Occipital lobe (tissue), 2 donors: Measurements from ENCODE around the gene DES. TPM values are rescaled to one million over a fixed set of nuclear protein-coding genes. Genes with fewer than 3 reads are reported as not detected.

Source experiments
- DNase-seq: peaks from one replicate; lab custom pipeline; 2025; lab: John Stamatoyannopoulos, UW
- total RNA-seq: library from RNA; depleted of rRNA; stranded (reverse); fragments of >200 nt; gene quantifications from one replicate; pipeline ENCODE4 v1.2.3, GENCODE V29; 2014

The DES gene
- total RNA-seq, 1 donor from 2014 or later = 2.3 TPM

DNA sequence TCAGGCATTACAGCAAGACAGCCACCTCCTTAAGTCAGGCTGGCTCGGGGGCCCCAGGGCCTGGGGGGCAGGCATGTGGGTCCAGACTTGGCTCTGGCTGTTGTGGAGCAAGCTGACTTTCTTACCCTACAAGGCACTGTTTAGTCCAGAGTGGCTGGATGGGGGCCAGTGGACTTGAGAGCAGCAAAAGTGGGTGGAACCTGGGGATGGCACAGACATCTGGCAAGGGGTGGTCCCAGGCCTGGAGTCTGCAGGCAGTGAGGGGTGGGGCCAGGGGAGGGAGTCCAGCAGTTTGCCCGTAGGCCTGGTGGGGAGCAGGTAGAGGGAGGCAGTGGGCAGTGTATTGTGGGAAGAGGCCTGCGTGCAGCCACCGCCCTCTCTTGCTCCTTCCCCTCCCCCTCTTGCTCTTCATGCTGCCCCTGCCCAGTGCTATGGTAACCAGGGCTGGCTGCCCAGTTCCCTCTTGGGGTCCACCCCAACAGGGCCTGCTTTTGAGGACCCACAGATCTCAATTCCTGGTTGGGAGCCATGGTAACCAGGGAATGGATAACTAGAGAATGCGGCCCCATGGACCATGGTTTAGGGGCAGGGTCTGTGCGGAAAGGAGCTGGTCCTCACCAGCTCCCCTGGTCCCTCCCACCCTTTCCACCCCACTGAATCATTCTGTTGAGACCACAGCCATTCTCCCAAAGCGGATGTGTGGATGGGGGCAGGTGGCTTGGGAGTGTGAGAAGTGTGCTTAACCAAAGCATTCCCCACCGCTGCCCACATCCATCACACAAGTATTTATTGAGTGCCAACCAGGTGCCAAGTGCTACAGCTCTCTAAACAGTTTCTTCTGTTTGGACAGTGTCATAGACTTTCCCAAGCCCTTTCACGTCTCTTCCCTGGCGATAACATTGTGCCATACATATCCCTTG lies 35.8 kb downstream of the DES start:
- no peak for DNase-seq

- no peak for DNase-seq
Measured at GRCh38 chr2:219455581-219455980, 37.4 kb downstream of the DES start.

DNA sequence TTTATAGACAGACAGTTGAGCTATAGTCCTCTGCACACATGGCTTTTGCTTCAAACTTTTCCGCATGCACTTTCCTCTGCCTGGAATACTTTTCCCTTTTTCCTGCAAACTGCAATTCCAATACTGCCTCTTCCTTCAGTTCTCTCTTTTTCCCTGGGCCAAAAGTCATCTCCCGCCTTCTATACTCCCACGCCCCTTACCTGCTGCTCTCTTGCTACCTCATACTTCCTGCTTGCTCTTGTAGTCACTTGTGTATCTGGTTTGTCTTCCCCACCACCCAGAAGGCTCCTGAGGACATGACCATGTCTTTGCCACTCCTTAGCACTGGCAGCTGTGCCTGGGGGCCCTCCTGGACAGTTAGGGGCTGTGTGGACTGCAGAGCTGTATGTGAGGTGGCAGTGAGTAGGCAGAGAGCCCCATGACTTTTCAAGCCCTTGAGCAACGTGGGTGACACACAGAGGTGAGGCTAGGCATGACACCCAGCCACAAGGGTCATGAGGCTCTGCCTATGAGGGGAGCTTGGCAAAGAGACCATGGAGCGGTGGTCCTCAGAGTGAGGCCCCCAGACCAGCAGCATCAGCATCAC lies 39.7 kb downstream of the DES start:
- no peak for DNase-seq

GRCh38 chr2:219458996-219459395 lies 40.8 kb downstream of the DES start:
- no peak for DNase-seq

- DNase-seq = no peak
Measured at GRCh38 chr2:219459460-219460311, 41.5 kb downstream of the DES start.

GRCh38 chr2:219460424-219460926 lies 42.3 kb downstream of the DES start:
- peak; percentile 18 for DNase-seq

- no peak for DNase-seq
Measured at GRCh38 chr2:219461047-219461514, 42.9 kb downstream of the DES start.

DNA sequence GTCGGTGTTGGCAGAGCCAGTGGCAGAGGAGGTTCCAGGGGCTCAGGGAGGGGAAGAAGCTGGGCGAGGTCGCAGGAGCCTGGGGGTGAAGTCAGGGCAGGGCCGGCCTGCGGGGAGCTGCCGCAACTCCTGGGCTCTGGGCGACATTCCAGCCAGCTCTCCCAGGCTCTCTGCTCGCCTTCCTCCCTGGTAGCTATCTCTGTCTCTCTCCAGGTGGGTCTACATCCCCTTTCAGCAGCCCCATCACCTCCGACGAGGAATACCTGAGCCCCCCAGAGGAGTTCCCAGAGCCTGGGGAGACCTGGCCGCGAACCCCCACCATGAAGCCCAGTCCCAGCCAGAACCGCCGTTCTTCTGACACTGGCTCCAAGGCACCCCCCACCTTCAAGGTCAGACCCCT lies 43.5 kb downstream of the DES start:
- DNase-seq = no peak

DNA sequence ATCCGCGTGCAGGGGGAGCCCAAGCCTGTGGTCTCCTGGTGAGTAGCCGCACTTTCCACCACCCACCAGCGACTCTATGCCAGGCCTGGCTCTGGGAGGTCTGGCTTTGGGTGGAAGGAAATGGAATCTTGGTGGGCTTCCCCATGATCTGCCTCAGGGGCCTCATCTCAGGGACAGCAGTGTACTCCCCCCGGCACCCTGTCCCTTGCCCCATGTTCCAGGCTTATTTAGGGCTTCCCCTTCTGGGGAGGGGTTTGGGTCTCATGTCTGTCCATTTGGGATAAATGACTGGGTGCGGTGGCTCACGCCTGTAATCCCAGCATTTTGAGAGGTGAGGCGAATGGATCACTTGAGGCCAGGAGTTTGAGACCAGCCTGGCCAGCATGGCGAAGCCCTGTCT lies 44.2 kb downstream of the DES start:
- no peak for DNase-seq

DNA sequence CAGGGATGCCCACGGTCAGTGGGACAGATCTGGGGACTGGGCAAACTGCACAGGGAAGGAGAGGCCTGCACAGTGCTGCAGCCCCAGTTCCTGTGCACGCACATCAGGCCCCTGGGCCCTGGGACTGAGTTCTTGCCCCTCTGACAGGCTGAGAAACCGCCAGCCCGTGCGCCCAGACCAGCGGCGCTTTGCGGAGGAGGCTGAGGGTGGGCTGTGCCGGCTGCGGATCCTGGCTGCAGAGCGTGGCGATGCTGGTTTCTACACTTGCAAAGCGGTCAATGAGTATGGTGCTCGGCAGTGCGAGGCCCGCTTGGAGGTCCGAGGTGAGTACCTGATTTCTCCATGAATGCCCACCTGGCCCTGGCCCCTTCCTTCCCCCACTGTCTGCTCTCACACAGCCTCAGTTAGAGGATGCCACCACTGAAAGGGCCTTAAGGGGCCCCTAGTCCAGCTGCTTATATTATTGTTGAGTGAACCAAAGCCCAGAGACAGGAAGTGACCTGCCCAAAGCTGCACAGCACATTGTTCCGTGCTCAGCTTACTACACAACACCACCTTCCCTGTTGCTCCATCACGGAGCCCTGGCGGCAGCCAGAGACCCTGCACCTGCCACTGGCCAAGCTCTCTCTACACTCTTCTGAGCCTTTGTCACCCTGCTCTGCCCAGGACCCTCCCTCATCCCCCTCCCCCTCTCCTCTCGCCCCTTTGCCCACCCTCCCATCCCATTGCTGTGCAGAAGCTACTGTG lies 46.3 kb downstream of the DES start:
- no peak for DNase-seq

DNA sequence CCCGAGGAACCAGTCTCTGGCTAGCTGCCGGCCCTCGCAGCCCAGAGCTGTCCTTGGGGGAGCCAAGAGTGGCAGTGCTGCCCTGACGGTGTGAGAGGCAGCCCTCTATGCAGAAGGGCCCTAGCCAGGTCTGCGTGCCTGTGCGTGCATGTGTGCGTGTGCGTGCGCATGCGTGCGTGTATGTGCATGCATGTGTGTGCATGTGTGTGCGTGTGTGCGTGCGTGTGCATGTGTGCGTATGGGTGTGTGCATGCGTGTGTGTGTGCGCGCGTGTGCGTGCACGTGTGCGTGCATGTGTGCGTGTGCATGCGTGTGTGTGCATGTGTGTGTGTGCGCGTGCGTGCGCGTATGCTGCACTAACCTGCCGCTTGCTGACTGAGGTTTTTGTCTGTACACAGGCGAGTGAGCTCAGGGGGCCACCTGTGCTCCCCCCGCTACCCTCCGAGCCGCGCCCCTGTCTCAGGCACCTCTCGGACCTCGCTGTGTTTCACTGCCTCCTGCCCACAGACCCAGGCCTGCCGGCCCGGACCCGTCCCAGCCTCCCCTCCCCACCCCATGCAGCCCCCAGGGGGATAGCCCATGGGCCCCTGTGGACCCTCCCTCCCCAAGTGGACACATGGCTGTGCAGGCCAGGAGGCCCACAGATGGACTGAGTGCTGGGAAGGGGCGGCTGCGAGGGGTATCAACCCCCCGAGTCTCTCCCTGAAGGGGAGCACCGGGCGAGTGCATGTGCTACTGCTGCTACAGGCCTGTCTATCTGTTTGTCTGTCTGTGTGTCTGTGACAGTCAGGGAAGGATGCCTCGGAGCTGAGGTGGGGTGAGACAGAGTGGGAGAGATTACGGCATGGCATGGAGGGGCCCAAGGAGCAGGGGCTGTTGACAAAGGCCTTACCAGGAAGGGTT lies 47.7 kb downstream of the DES start:
- DNase-seq = no peak

GRCh38 chr2:219466816-219467735 lies 48.9 kb downstream of the DES start:
- no peak for DNase-seq

DNA sequence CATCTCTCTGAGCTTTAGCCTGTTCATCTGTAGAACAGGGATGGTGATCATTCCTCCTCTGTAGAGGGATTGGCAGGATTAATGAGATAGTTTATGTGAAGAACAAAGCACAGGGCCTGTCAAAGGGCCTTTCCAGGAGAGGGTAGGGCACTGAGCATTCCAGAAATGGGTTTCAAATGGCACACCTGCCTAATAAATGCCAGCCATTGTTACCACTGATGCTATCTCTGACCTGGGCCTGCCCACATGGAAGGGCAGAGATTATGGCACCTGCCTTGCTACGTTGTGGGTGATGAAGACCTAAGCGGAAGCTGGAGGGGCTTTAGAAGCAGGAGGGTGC lies 49.5 kb downstream of the DES start:
- no peak for DNase-seq

DNA sequence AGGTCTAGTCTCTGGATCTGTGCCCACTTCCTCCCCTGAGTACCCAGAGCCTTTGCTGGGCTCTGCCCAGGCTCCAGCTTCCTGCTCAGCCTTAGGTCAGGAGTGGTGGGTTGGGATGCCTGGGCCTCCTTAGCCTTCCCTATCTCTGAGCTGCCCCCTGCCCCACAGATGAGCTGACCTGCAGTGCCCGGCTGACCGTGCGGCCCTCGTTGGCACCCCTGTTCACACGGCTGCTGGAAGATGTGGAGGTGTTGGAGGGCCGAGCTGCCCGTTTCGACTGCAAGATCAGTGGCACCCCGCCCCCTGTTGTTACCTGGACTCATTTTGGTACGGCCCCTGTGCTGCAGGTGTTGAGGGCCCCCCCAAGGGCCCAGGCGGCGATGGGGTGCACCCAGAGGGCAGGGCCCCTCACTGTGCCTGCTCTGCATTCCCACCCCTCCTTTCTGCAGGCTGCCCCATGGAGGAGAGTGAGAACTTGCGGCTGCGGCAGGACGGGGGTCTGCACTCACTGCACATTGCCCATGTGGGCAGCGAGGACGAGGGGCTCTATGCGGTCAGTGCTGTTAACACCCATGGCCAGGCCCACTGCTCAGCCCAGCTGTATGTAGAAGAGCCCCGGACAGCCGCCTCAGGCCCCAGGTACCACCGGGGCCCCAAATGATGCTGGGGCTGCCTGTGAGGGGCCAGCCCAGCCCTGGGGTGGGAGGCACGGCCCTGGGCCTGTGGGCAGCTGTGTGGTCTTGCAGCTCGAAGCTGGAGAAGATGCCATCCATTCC lies 50.4 kb downstream of the DES start:
- DNase-seq = no peak

- no peak for DNase-seq
Measured at GRCh38 chr2:219469186-219469724, 51.1 kb downstream of the DES start.

DNA sequence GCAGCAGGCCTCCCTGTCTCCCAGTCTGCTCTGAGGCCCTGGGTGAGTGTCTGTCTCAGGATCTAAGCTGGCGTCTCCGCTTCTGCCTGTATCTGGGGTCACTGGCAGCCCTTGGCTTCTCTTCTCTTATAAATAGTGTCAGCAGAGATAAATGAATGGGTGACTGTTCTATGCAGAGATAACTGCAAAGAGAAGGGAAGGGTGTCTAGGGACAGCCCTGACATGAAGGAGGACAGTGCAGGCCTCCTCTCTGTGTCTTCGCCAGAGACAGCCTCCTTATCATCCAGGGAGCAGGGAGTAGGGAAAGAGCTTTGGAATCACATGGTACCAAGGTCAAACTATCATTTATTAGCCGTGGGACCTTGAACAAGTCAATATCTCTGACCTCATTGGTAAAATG lies 52.3 kb downstream of the DES start:
- DNase-seq = no peak

DNA sequence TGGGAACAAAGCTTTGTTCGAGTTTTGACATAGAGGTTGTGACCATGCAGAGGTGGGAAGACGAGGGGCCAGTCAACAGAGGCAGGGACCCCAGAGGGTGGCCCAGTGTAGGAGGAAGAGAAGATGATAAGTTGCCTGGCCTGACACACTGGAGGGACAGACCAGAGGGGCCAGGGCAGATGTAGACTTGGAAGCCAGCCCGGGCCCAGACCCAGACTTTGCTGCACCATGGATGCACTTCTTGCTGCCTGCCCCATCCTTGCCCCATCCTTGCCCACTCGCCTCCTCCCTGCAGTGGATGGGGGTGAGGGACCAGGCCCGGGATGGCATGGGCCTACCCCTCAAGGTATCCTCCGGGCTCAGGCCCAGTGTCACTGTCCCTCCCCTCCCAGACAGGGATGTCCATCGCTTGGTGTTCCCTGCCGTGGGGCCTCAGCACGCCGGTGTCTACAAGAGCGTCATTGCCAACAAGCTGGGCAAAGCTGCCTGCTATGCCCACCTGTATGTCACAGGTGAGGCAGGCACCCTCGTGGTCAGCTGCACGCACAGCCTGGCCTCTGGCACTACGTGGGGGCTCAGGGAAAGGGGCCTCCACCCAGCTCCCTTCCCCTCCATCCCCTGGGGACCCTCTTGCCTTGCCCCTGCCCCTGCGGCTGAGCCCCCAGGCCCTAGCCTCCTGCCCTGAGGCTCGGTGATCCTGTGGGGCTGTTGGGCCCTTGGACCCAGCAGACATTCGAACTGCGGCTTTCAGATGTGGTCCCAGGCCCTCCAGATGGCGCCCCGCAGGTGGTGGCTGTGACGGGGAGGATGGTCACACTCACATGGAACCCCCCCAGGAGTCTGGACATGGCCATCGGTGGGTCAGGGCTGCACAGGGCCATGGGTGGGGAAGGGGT lies 53.5 kb downstream of the DES start:
- no peak for DNase-seq
